ENCODE results near the gene PDCD7.

Gene PDCD7

DNA sequence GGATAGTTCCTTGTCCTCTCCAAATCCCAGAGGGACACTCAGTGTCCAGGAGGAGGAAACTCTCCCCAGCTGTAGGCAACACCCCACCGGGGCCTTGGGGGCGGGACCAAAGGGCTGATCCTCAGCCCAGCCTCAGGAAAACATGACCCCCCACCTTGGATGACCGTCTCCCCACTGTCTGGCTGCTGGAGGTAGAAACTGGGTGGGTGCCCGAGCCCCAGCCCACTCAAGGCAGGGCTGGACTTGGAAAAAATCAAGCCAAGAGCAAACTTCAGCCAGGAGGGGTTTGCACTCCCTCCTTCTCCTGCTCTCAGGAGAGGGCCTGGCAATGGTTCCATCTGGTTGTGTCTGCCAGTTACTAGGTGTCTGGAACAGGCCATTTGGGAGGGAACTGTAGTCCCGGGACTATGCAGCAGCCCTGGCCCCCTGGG lies 62.2 kb downstream of the PDCD7 start:
- Histone ChIP-seq H4K8ac (ENCODE audit: low read length) (peak overlapping the region; percentile 81), H3K4me2 (ENCODE audit: low read length, poor library complexity, severe bottlenecking) (no peak overlapping the region), H3K23ac (ENCODE audit: low read length in 2 of 2) (peak overlapping the region in 1 of 2 experiments; percentile 19), H2AK5ac (ENCODE audit: low read length, severe bottlenecking) (no peak overlapping the region), H3K9ac (ENCODE audit: low read length) (no peak overlapping the region), H3K4ac (ENCODE audit: low read depth in 1 of 2, low read length in 2 of 2) (peak overlapping the region in 1 of 2 experiments; percentile 75), H3K14ac (ENCODE audit: low read length in 2 of 2) (peak overlapping the region in 1 of 2 experiments; percentile 56), H2BK120ac (ENCODE audit: low read depth, low read length) (peak overlapping the region; percentile 69), H2BK15ac (ENCODE audit: low read depth, poor library complexity, severe bottlenecking) (peak overlapping the region; percentile 52), H2BK12ac (ENCODE audit: low read length in 2 of 2) (peak overlapping the region; percentile 86 to 98), H3K9me3 (ENCODE audit: control insufficient read depth, low read length) (no peaks in the 10 kb centered on the region), H3K36me3 (ENCODE audit: control insufficient read depth in 1 of 2, insufficient read depth in 2 of 2, low read depth in 1 of 2, low read length in 2 of 2) (no peaks in the 10 kb centered on the region), H3K4me1 (ENCODE audit: control insufficient read depth, insufficient read depth, low read depth, low read length) (peaks cover 10% of the 10 kb centered on the region), H3K4me3 (ENCODE audit: insufficient read depth in 1 of 2, low read depth in 1 of 2, low read length in 2 of 2) (no peak overlapping the region), H2AFZ (ENCODE audit: low read depth, low read length) (no peak overlapping the region), H3K27me3 (ENCODE audit: control insufficient read depth in 1 of 2, insufficient read depth in 1 of 2, low read length in 2 of 2) (peaks cover 12 to 59% of the 10 kb centered on the region in 2 experiments), H4K91ac (ENCODE audit: low read length) (peak overlapping the region; percentile 79), H2BK5ac (ENCODE audit: low read depth, low read length, poor library complexity, severe bottlenecking) (no peak overlapping the region), H3K27ac (ENCODE audit: low read length, poor library complexity, severe bottlenecking) (no peak overlapping the region), H3K18ac (ENCODE audit: low read depth in 1 of 2, low read length in 2 of 2) (peak overlapping the region; percentile 89 to 93), H3K79me1 (replicated peaks; ENCODE audit: low read length, poor library complexity, severe bottlenecking) (no peaks in the 10 kb centered on the region)
- no peak for DNase-seq
- WGBS = 46% methylated on average over 5 of the region's 5 CpGs

DNA sequence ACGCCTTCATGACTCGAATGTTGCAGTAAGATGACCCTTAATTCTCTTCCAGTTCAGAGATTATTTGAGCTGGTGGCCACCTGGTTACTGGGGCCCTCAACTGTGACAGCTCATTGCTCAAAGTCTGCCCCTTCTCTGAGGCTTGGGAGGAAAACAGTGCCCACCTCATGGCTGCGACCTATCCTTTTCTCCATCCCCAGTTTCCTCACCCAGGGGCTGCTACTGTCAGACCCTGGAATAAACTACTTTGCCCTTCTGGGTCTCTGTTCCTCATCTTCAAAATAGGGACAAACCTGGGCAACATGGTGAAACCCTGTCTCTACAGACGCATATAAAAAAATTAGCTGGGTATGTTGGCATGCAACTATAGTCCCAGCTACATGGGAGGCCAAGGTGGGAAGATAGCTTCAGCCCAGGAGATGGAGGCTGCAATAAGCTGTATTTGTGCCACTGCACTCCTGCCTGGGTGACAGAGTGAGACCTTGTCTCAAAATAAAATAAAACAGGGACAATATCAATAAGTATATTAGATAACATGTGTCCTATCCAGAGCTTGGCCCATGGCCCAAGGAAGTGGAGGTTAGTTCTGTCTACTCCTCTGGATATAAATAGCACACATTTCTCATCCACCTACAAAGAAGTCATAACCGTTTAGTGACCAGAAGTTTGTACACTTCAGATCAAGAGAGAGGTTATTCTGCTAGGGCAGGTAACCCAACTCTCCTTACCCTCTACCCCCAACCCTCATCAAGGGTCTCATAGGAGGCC lies 63.6 kb downstream of the PDCD7 start:
- DNase-seq = no peak
- H4K91ac ChIP-seq (ENCODE audit: low read length) = no peak overlapping the region
- H2AK5ac ChIP-seq (ENCODE audit: low read length, severe bottlenecking) = no peak overlapping the region
- H3K27me3 ChIP-seq (ENCODE audit: control insufficient read depth in 1 of 2, insufficient read depth in 1 of 2, low read length in 2 of 2) = peaks cover 25 to 71% of the 10 kb centered on the region in 2 experiments
- H3K4me3 ChIP-seq (ENCODE audit: insufficient read depth in 1 of 2, low read depth in 1 of 2, low read length in 2 of 2) = no peak overlapping the region
- no peak overlapping the region for H2BK15ac ChIP-seq (ENCODE audit: low read depth, poor library complexity, severe bottlenecking)
- peak overlapping the region; percentile 45 to 49 for H2BK12ac ChIP-seq (ENCODE audit: low read length in 2 of 2)
- H3K9ac ChIP-seq (ENCODE audit: low read length) = no peak overlapping the region
- H3K79me1 ChIP-seq (replicated peaks; ENCODE audit: low read length, poor library complexity, severe bottlenecking) = no peaks in the 10 kb centered on the region
- H3K4me2 ChIP-seq (ENCODE audit: low read length, poor library complexity, severe bottlenecking) = no peak overlapping the region
- H3K27ac ChIP-seq (ENCODE audit: low read length, poor library complexity, severe bottlenecking) = no peak overlapping the region
- peaks cover 10% of the 10 kb centered on the region for H3K4me1 ChIP-seq (ENCODE audit: control insufficient read depth, insufficient read depth, low read depth, low read length)
- peak overlapping the region; percentile 93 for H2BK120ac ChIP-seq (ENCODE audit: low read depth, low read length)
- no peak overlapping the region for H3K14ac ChIP-seq (ENCODE audit: low read length in 2 of 2)
- peak overlapping the region; percentile 52 to 81 for H3K18ac ChIP-seq (ENCODE audit: low read depth in 1 of 2, low read length in 2 of 2)
- H4K8ac ChIP-seq (ENCODE audit: low read length) = peak overlapping the region; percentile 1
- H2BK5ac ChIP-seq (ENCODE audit: low read depth, low read length, poor library complexity, severe bottlenecking) = no peak overlapping the region
- no peaks in the 10 kb centered on the region for H3K36me3 ChIP-seq (ENCODE audit: control insufficient read depth in 1 of 2, insufficient read depth in 2 of 2, low read depth in 1 of 2, low read length in 2 of 2)
- H3K23ac ChIP-seq (ENCODE audit: low read length in 2 of 2) = no peak overlapping the region
- H3K4ac ChIP-seq (ENCODE audit: low read depth in 1 of 2, low read length in 2 of 2) = peak overlapping the region in 1 of 2 experiments; percentile 81
- 91% methylated on average over 5 of the region's 5 CpGs for WGBS
- no peak overlapping the region for H2AFZ ChIP-seq (ENCODE audit: low read depth, low read length)
- H3K9me3 ChIP-seq (ENCODE audit: control insufficient read depth, low read length) = no peaks in the 10 kb centered on the region

DNA sequence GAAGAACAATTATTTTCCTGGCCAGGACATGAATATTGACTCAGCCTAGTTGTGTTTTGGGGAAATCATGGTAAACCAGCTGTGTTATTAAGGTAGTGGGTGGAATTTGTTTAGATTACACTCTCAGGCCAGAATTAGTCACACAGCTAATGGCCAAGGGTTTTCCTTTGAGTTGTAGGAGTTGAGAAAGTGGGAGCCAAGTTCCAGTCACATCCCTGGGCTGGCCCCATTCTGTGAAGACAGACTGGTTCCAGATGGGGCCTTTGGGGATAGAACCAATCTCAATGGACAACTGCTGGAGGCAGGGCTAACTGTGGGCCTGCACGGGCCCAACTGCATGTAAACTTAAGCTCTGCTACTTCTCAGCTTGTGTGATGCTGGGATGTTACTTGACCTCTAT lies 64.4 kb downstream of the PDCD7 start:
- Histone ChIP-seq H3K4me1 (ENCODE audit: control insufficient read depth, insufficient read depth, low read depth, low read length) (peaks cover 10% of the 10 kb centered on the region), H4K8ac (ENCODE audit: low read length) (peak overlapping the region; percentile 97), H3K4me3 (ENCODE audit: insufficient read depth in 1 of 2, low read depth in 1 of 2, low read length in 2 of 2) (no peak overlapping the region), H3K36me3 (ENCODE audit: control insufficient read depth in 1 of 2, insufficient read depth in 2 of 2, low read depth in 1 of 2, low read length in 2 of 2) (no peaks in the 10 kb centered on the region), H3K9me3 (ENCODE audit: control insufficient read depth, low read length) (no peaks in the 10 kb centered on the region), H3K27ac (ENCODE audit: low read length, poor library complexity, severe bottlenecking) (no peak overlapping the region), H3K9ac (ENCODE audit: low read length) (no peak overlapping the region), H3K79me1 (replicated peaks; ENCODE audit: low read length, poor library complexity, severe bottlenecking) (no peaks in the 10 kb centered on the region), H2AK5ac (ENCODE audit: low read length, severe bottlenecking) (no peak overlapping the region), H3K4me2 (ENCODE audit: low read length, poor library complexity, severe bottlenecking) (no peak overlapping the region), H3K23ac (ENCODE audit: low read length in 2 of 2) (no peak overlapping the region), H3K27me3 (ENCODE audit: control insufficient read depth in 1 of 2, insufficient read depth in 1 of 2, low read length in 2 of 2) (peaks cover 29 to 75% of the 10 kb centered on the region in 2 experiments), H2BK12ac (ENCODE audit: low read length in 2 of 2) (no peak overlapping the region), H3K18ac (ENCODE audit: low read depth in 1 of 2, low read length in 2 of 2) (no peak overlapping the region), H2AFZ (ENCODE audit: low read depth, low read length) (no peak overlapping the region), H2BK5ac (ENCODE audit: low read depth, low read length, poor library complexity, severe bottlenecking) (no peak overlapping the region), H2BK120ac (ENCODE audit: low read depth, low read length) (no peak overlapping the region), H3K4ac (ENCODE audit: low read depth in 1 of 2, low read length in 2 of 2) (no peak overlapping the region), H4K91ac (ENCODE audit: low read length) (no peak overlapping the region), H2BK15ac (ENCODE audit: low read depth, poor library complexity, severe bottlenecking) (no peak overlapping the region), H3K14ac (ENCODE audit: low read length in 2 of 2) (no peak overlapping the region)
- 0% methylated on average over 1 of the region's 1 CpG for WGBS
- peak; percentile 99 for DNase-seq

DNA sequence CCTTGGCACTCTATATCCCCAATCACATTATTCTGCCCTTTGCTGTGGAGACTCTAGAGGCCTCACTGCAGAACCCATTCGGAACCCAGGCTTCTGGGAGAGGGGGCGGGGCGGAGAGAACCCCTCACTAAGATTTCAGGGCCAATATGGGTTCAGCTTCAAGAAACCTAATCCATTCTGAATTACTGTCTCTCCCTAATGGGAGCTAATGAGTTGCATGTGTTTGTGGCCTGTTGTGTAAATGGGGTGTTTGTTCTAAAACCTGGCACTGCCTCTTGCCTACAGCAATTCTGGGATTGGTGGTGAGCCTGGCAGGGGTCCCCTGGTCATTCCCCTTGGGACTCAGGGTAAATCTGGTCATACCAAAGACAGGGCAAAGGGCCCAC lies 65.2 kb downstream of the PDCD7 start:
- H3K23ac ChIP-seq (ENCODE audit: low read length in 2 of 2) = no peak overlapping the region
- H2BK5ac ChIP-seq (ENCODE audit: low read depth, low read length, poor library complexity, severe bottlenecking) = no peak overlapping the region
- no peak for DNase-seq
- no peaks in the 10 kb centered on the region for H3K79me1 ChIP-seq (replicated peaks; ENCODE audit: low read length, poor library complexity, severe bottlenecking)
- no peak overlapping the region for H3K27ac ChIP-seq (ENCODE audit: low read length, poor library complexity, severe bottlenecking)
- H3K4ac ChIP-seq (ENCODE audit: low read depth in 1 of 2, low read length in 2 of 2) = peak overlapping the region; percentile 81 to 84
- no peaks in the 10 kb centered on the region for H3K36me3 ChIP-seq (ENCODE audit: control insufficient read depth in 1 of 2, insufficient read depth in 2 of 2, low read depth in 1 of 2, low read length in 2 of 2)
- no peak overlapping the region for H2AFZ ChIP-seq (ENCODE audit: low read depth, low read length)
- no peak overlapping the region for H3K14ac ChIP-seq (ENCODE audit: low read length in 2 of 2)
- H3K4me3 ChIP-seq (ENCODE audit: insufficient read depth in 1 of 2, low read depth in 1 of 2, low read length in 2 of 2) = peak overlapping the region in 1 of 2 experiments; percentile 72
- H2BK15ac ChIP-seq (ENCODE audit: low read depth, poor library complexity, severe bottlenecking) = peak overlapping the region; percentile 97
- H2BK120ac ChIP-seq (ENCODE audit: low read depth, low read length) = peak overlapping the region; percentile 96
- no peak overlapping the region for H3K4me2 ChIP-seq (ENCODE audit: low read length, poor library complexity, severe bottlenecking)
- H3K27me3 ChIP-seq (ENCODE audit: control insufficient read depth in 1 of 2, insufficient read depth in 1 of 2, low read length in 2 of 2) = peaks cover 37 to 79% of the 10 kb centered on the region in 2 experiments
- H3K18ac ChIP-seq (ENCODE audit: low read depth in 1 of 2, low read length in 2 of 2) = peak overlapping the region; percentile 75 to 85
- H3K9ac ChIP-seq (ENCODE audit: low read length) = no peak overlapping the region
- no peak overlapping the region for H2AK5ac ChIP-seq (ENCODE audit: low read length, severe bottlenecking)
- H3K4me1 ChIP-seq (ENCODE audit: control insufficient read depth, insufficient read depth, low read depth, low read length) = peaks cover 10% of the 10 kb centered on the region
- H4K8ac ChIP-seq (ENCODE audit: low read length) = peak overlapping the region; percentile 97
- H4K91ac ChIP-seq (ENCODE audit: low read length) = peak overlapping the region; percentile 87
- peak overlapping the region; percentile 85 to 92 for H2BK12ac ChIP-seq (ENCODE audit: low read length in 2 of 2)
- no peaks in the 10 kb centered on the region for H3K9me3 ChIP-seq (ENCODE audit: control insufficient read depth, low read length)
- WGBS = 72% methylated on average over 3 of the region's 3 CpGs
